NCI-H82 (cell line): Measurements from ENCODE around the gene PAIP2B.
"Not testable (repeated sequence)": the region's sequence is repeated elsewhere in the genome, so short reads cannot be mapped to it uniquely, and the experiment has no call there.

Source experiments
- DNase-seq: peaks from one replicate; lab custom pipeline; 2025; lab: John Stamatoyannopoulos, UW

PAIP2B gene

GRCh38 chr2:71216501-71216900 lies 10.4 kb downstream of the PAIP2B start:
- peak; percentile 57 for DNase-seq

GRCh38 chr2:71215447-71215846 lies 11.5 kb downstream of the PAIP2B start:
- DNase-seq = peak; percentile 33

- no peak for DNase-seq
Observed at GRCh38 chr2:71212336-71212735, 14.6 kb downstream of the PAIP2B start.

- DNase-seq = no peak
Observed at GRCh38 chr2:71210292-71210691, 16.6 kb downstream of the PAIP2B start.

GRCh38 chr2:71208756-71209155 lies 18.1 kb downstream of the PAIP2B start:
- no peak for DNase-seq

GRCh38 chr2:71207601-71208000 lies 19.3 kb downstream of the PAIP2B start:
- no peak for DNase-seq

GRCh38 chr2:71206271-71206670 lies 20.6 kb downstream of the PAIP2B start:
- DNase-seq = no peak

GRCh38 chr2:71191570-71191943 lies 35.3 kb downstream of the PAIP2B start:
- no peak for DNase-seq

GRCh38 chr2:71190656-71191569 lies 36.0 kb downstream of the PAIP2B start:
- DNase-seq = peak; percentile 57

GRCh38 chr2:71187589-71187988 lies 39.3 kb downstream of the PAIP2B start:
- DNase-seq = no peak

GRCh38 chr2:71186973-71187372 lies 39.9 kb downstream of the PAIP2B start:
- DNase-seq = no peak

GRCh38 chr2:71183306-71184115 lies 43.4 kb downstream of the PAIP2B start:
- not testable (repeated sequence) for DNase-seq

GRCh38 chr2:71181316-71181715 lies 45.6 kb downstream of the PAIP2B start:
- no peak for DNase-seq

- peak; percentile 19 for DNase-seq
Observed at GRCh38 chr2:71178836-71179235, 48.1 kb downstream of the PAIP2B start.

GRCh38 chr2:71174207-71174606 lies 52.7 kb downstream of the PAIP2B start:
- no peak for DNase-seq

GRCh38 chr2:71173096-71173495 lies 53.8 kb downstream of the PAIP2B start:
- DNase-seq = no peak

GRCh38 chr2:71166812-71167211 lies 60.1 kb downstream of the PAIP2B start:
- DNase-seq = no peak

- DNase-seq = peak; percentile 95
Observed at GRCh38 chr2:71157124-71157793, 69.6 kb downstream of the PAIP2B start.

GRCh38 chr2:71156573-71156972 lies 70.3 kb downstream of the PAIP2B start:
- DNase-seq = peak; percentile 96

- DNase-seq = no peak
Observed at GRCh38 chr2:71155846-71156245, 71.1 kb downstream of the PAIP2B start.

- DNase-seq = peak; percentile 27
Observed at GRCh38 chr2:71154798-71155197, 72.1 kb downstream of the PAIP2B start.

GRCh38 chr2:71154279-71154678 lies 72.6 kb downstream of the PAIP2B start:
- DNase-seq = no peak
